HEK293T (cell line): ENCODE measurements around the gene PKNOX1.

ENCODE experiments used
- BHLHE40 ChIP-seq: fragments of 450-650 bp; IDR thresholded peaks from 2 replicates; pipeline ENCODE4 v1.6.1; 2016; ENCODE audit warnings: mild to moderate bottlenecking, moderate library complexity, borderline replicate concordance
- FOXM1 ChIP-seq: fragments of 450-650 bp; IDR thresholded peaks from 2 replicates; pipeline ENCODE4 v1.6.1; 2017; ENCODE audit warnings: mild to moderate bottlenecking, borderline replicate concordance
- SP1 ChIP-seq: fragments of 450-650 bp; IDR thresholded peaks from 2 replicates; pipeline ENCODE4 v1.6.1; 2017
- ZNF384 ChIP-seq: fragments of 450-650 bp; IDR thresholded peaks from 2 replicates; pipeline ENCODE4 v1.6.1; 2016

DNA sequence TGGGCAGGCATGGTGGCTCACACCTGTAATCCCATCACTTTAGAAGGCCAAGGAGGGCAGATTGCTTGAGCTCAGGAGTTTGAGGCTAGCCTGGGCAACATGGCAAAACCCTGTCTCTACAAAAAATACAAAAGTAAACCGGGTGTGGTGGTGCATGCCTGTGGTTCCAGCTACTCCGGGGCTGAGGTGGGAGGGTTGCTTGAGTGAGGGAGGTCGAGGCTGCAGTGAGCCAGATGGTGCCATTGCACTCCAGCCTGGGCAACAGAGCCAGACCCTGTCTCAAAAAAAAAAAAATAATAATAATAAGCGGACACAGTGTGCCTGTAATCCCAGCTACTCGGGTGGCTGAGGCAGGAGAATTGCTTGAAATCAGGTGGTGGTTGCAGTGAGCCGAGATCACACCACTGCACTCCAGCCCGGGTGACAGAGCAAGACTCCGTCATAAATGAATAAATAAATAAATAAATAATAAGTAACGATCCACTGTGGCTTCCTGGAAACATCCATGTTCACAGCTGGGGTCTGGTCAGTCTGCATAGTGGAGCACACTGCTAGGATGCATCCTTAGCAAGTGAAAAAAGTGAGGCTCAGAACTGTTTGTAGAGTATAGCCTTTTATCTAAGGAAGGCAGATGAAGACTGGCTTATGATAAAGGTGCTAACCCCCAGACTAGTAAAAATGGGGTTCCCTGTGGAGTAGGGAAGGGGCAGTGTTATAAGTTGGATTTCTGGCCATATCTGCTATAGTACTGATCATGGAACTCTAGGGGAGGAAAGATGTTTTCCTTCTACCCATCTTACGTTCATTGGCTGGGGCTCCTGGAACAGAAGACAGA, 15.7 kb downstream of the PKNOX1 start:
- no peak for TF ChIP-seq FOXM1
- no peak for TF ChIP-seq BHLHE40
- no peak for TF ChIP-seq ZNF384
- no peak for TF ChIP-seq SP1
